Endothelial cell of umbilical vein (primary cell): Measurements from ENCODE around the gene PLAGL2. TPM values are rescaled to one million over a fixed set of nuclear protein-coding genes. Genes with fewer than 3 reads are reported as not detected.

Source experiments
- BruUV-seq: library from RNA; stranded (reverse); fragments of 400-500 nt; replicated peaks from 2 replicates; lab custom pipeline; 2021; lab: Mats Ljungman, UMichigan
- CTCF ChIA-PET: fragments of 300-600, 350-600 bp; sonication (Branson Sonifier 250); formaldehyde crosslinking; loops from one replicate; lab custom pipeline; 2021; ENCODE audit warnings: antibody characterized with exemption, inconsistent platforms; lab: Charles Lee
- POLR2A ChIA-PET: fragments of 300-600, 350-600 bp; sonication (Branson Sonifier 250); formaldehyde crosslinking; loops from one replicate; lab custom pipeline; 2021; ENCODE audit warnings: antibody characterized with exemption, inconsistent platforms; lab: Charles Lee
- DNase-seq: peaks from one replicate; pipeline ENCODE4 v3.0.0-alpha.2; 2011; ENCODE audit warnings: low read depth, low spot score
- FAIRE-seq: peaks from 2 replicates; lab custom pipeline; 2011; peaks lifted over from hg19 to GRCh38; lab: Jason Lieb, UNC
- H2AFZ ChIP-seq: 2 replicates; pipeline ENCODE4 v1.6.0; 2012; ENCODE audit warnings: low read depth, low read length, control low read depth, inconsistent platforms
- H3K27ac ChIP-seq: 2 replicates; pipeline ENCODE4 v1.5.1; 2011; ENCODE audit warnings: low read depth, mild to moderate bottlenecking, control low read depth, low read length, moderate library complexity; ENCODE audit not compliant: insufficient read depth
- H3K27me3 ChIP-seq, 2 experiments: 2 replicates each; pipeline versions ENCODE4 v1.6.0 to v1.6.1; 2011; ENCODE audit warnings: low read length in 2 of 2, mixed read lengths in 1 of 2; ENCODE audit not compliant: control insufficient read depth in 2 of 2, insufficient read depth in 2 of 2
- H3K36me3 ChIP-seq, 2 experiments: 2 replicates in 1 of 2; 3 replicates in 1 of 2; pipeline ENCODE4 v1.5.1; 2011; ENCODE audit warnings: low read length in 2 of 2, mild to moderate bottlenecking in 1 of 2, moderate library complexity in 1 of 2; ENCODE audit not compliant: control insufficient read depth in 2 of 2, insufficient read depth in 2 of 2; ENCODE audit errors: extremely low read depth in 1 of 2
- H3K4me1 ChIP-seq: 3 replicates; pipeline ENCODE4 v1.5.1; 2011; ENCODE audit warnings: mild to moderate bottlenecking, low read length; ENCODE audit not compliant: control insufficient read depth, insufficient read depth; ENCODE audit errors: extremely low read depth
- H3K4me2 ChIP-seq: 2 replicates; pipeline ENCODE4 v1.6.1; 2011; ENCODE audit warnings: low read length, control low read depth, mixed read lengths; ENCODE audit not compliant: insufficient read depth
- H3K4me3 ChIP-seq, 3 experiments: fragments of 200-600 bp in 1 of 3; sonication (generic), shearing (Covaris generic) in 1 of 3; replicated peaks in 1 of 3; 2 replicates each; pipeline ENCODE4 v1.5.1; 2011 to 2016; ENCODE audit warnings: control low read depth in 3 of 3, low read length in 3 of 3, mild to moderate bottlenecking in 2 of 3, inconsistent platforms in 1 of 3, low read depth in 1 of 3, moderate library complexity in 1 of 3; ENCODE audit not compliant: insufficient read depth in 1 of 3
- H3K79me2 ChIP-seq: 2 replicates; pipeline ENCODE4 v1.6.0; 2012; ENCODE audit warnings: low read length, inconsistent platforms; ENCODE audit not compliant: control insufficient read depth, insufficient read depth
- H3K9ac ChIP-seq: replicated peaks from 2 replicates; pipeline ENCODE3; 2011; ENCODE audit warnings: low read length, control low read depth; ENCODE audit not compliant: insufficient read depth; ENCODE audit errors: extremely low read depth
- H3K9me1 ChIP-seq: replicated peaks from 3 replicates; pipeline ENCODE4 v1.6.0; 2011; ENCODE audit warnings: mild to moderate bottlenecking, low read length; ENCODE audit not compliant: control insufficient read depth, insufficient read depth; ENCODE audit errors: extremely low read depth
- H3K9me3 ChIP-seq: replicated peaks from 2 replicates; pipeline ENCODE4 v1.5.1; 2012; ENCODE audit warnings: low read length, inconsistent platforms; ENCODE audit not compliant: control insufficient read depth, insufficient read depth
- H4K20me1 ChIP-seq: replicated peaks from 2 replicates; pipeline ENCODE3; 2011; ENCODE audit warnings: mild to moderate bottlenecking, low read length; ENCODE audit not compliant: control insufficient read depth, insufficient read depth; ENCODE audit errors: extremely low read depth
- CTCF ChIP-seq, 2 donors: IDR thresholded peaks; 1 replicate in 1 of 2; 2 replicates in 1 of 2; pipeline ENCODE4 v1.5.1; 2011; ENCODE audit warnings: low read length in 2 of 2, mild to moderate bottlenecking in 2 of 2, moderate library complexity in 2 of 2, control low read depth in 1 of 2, inconsistent platforms in 1 of 2, low read depth in 1 of 2; ENCODE audit not compliant: insufficient read depth in 1 of 2; ENCODE audit errors: extremely low read depth in 1 of 2
- EZH2 ChIP-seq: IDR thresholded peaks from 2 replicates; pipeline ENCODE4 v1.6.1; 2012; ENCODE audit warnings: borderline replicate concordance, low read depth, mild to moderate bottlenecking, moderate library complexity, low read length, inconsistent platforms; ENCODE audit not compliant: severe bottlenecking
- FOS ChIP-seq: IDR thresholded peaks from 2 replicates; pipeline ENCODE4 v1.6.1; 2011; ENCODE audit warnings: mild to moderate bottlenecking, low read length, moderate library complexity, borderline replicate concordance; ENCODE audit not compliant: insufficient read depth
- GATA2 ChIP-seq: IDR thresholded peaks from 2 replicates; pipeline ENCODE4 v1.7.0; 2011; ENCODE audit warnings: low read depth, mild to moderate bottlenecking, moderate library complexity, mixed read lengths, low read length; ENCODE audit not compliant: insufficient read length, insufficient read depth
- JUN ChIP-seq: IDR thresholded peaks from 2 replicates; pipeline ENCODE4 v1.6.1; 2011; ENCODE audit warnings: borderline replicate concordance, low read depth; ENCODE audit not compliant: insufficient read length, insufficient read depth
- MAX ChIP-seq: IDR thresholded peaks from 2 replicates; pipeline ENCODE4 v1.6.1; 2011; ENCODE audit not compliant: insufficient read depth, insufficient read length
- MYC ChIP-seq: IDR thresholded peaks from one replicate; pipeline ENCODE4 v1.6.1; 2011; ENCODE audit warnings: mild to moderate bottlenecking, low read depth, low read length
- POLR2A ChIP-seq: IDR thresholded peaks from 2 replicates; pipeline ENCODE4 v1.6.1; 2012; ENCODE audit warnings: low read depth, mild to moderate bottlenecking, control low read depth, low read length
- POLR2AphosphoS5 ChIP-seq: IDR thresholded peaks from 2 replicates; pipeline ENCODE4 v1.6.1; 2012; ENCODE audit warnings: low read depth, mild to moderate bottlenecking, control low read depth, low read length, moderate library complexity; ENCODE audit not compliant: insufficient read depth
- dilution Hi-C: fragments of 300-500 bp; cut with MboI; formaldehyde crosslinking; loops from one replicate; pipeline ENCODE4 v1.15.0; 2019; ENCODE audit warnings: low sequenced_read_pairs; ENCODE audit not compliant: extremely low pct_ligation_motif_present
- intact Hi-C: fragments of 100-400 bp; cut with micrococcal nuclease; formaldehyde crosslinking; loops from one replicate; pipeline ENCODE4 v1.10.0; 2022
- polyA plus RNA-seq, 4 experiments: library from polyadenylated mRNA; depleted of rRNA in 3 of 4; stranded (reverse) in 3 of 4; unstranded in 1 of 4; fragments of >200 nt; gene quantifications; 2 replicates each; pipeline versions ENCODE4 v1.2.1 to v1.2.3, GENCODE V29; 2011 to 2012; ENCODE audit warnings: missing spikeins in 1 of 4
- total RNA-seq: library from RNA; stranded (reverse); gene quantifications from 2 replicates; pipeline ENCODE4 v1.2.3, GENCODE V29; 2021

The PLAGL2 gene
- total and polyA plus RNA-seq, 2 donors (not counting 3 experiments of a cell fraction or from before 2014, with no cell fraction given): 8.2 to 15.2 TPM

GRCh38 chr20:32153771-32154170 lies 53.8 kb downstream of the PLAGL2 start:
- Histone ChIP-seq H3K4me3 (no peak overlapping the region), H4K20me1 (no peaks in the 10 kb centered on the region), H3K9me3 (no peaks in the 10 kb centered on the region), H2AFZ (no peak overlapping the region), H3K36me3 (peaks cover 6 to 30% of the 10 kb centered on the region in 2 experiments), H3K27me3 (no peaks in the 10 kb centered on the region), H3K4me1 (peaks cover 25% of the 10 kb centered on the region), H3K27ac (no peak overlapping the region), H3K9me1 (no peaks in the 10 kb centered on the region), H3K4me2 (no peak overlapping the region), H3K79me2 (no peaks in the 10 kb centered on the region), H3K9ac (no peak overlapping the region)
- dilution Hi-C loops (no loop called here), intact Hi-C loops (no loop called here)
- BruUV-seq: no TSS peak
- CTCF ChIA-PET: no interaction called here
- DNase-seq (no peak), FAIRE-seq (no peak)
- no peak for TF ChIP-seq FOS
- TF ChIP-seq EZH2: no peak
- TF ChIP-seq JUN: no peak
- TF ChIP-seq MAX: no peak
- TF ChIP-seq GATA2: no peak
- TF ChIP-seq CTCF (IDR thresholded peaks at IDR 0.05; ENCODE audit: extremely low read depth in 1 of 2, insufficient read depth in 1 of 2, low read depth in 1 of 2, low read length in 2 of 2): no peak
- TF ChIP-seq POLR2AphosphoS5: no peak
- no peak for TF ChIP-seq MYC
- TF ChIP-seq POLR2A: no peak
- POLR2A ChIA-PET: no interaction called here
